ENCODE data around the gene SBF1.
"Not testable (repeated sequence)": the region's sequence is repeated elsewhere in the genome, so short reads cannot be mapped to it uniquely, and the experiment has no call there.

Gene SBF1

GRCh38 chr22:50422046-50422445 lies 52.8 kb downstream of the SBF1 start:
- no peak for DNase-seq

DNA sequence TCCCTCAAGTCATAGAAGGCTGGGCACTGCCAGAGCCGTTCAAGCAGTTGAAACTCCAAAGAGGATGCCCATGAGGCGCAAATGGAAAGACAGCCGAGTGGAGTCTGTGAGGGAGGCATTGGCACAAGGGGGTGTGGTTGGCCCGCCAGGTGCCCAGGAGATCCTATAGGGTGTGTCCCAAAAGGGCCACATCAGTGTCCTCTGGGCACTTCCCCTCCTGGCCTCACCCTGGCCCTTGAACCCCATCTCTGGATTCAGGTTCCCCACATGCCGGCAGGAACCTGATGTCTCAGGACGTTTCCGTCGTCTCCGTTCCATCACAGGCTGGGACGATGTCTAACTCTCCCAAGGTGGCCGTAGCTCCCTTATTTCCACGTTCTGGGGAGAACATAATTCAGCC lies 54.3 kb downstream of the SBF1 start:
- DNase-seq: no peak

- no peak for DNase-seq
Observed at GRCh38 chr22:50420015-50420414, 54.8 kb downstream of the SBF1 start.

DNA sequence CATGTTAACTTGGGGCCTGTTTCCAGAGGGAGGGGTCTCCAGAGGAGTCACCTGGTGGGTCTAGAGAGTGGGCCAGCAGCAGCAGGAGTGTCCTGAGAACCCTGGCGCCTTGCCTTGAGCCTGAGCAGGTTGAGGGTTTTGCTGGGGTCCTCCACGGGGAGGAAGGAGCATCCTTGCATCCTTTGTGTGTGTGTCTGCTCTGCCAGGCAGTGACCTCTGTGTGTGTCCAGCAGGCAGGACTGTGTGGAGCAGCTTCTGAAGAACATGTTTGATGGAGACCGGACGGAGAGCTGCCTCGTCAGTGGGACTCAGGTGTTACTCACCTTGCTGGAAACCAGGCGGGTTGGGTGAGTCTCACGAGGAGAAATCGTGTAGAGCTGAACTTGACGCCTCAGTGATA lies 55.7 kb downstream of the SBF1 start:
- DNase-seq: no peak

- no peak for DNase-seq
Observed at GRCh38 chr22:50418624-50419023, 56.2 kb downstream of the SBF1 start.

- DNase-seq: no peak
Observed at GRCh38 chr22:50417411-50418210, 57.2 kb downstream of the SBF1 start.

GRCh38 chr22:50416996-50417395 lies 57.8 kb downstream of the SBF1 start:
- DNase-seq: no peak

GRCh38 chr22:50415426-50415825 lies 59.4 kb downstream of the SBF1 start:
- no peak for DNase-seq

- DNase-seq: no peak
Observed at GRCh38 chr22:50414476-50415248, 60.2 kb downstream of the SBF1 start.

GRCh38 chr22:50408954-50409353 lies 65.9 kb downstream of the SBF1 start:
- DNase-seq: not testable (repeated sequence)

DNA sequence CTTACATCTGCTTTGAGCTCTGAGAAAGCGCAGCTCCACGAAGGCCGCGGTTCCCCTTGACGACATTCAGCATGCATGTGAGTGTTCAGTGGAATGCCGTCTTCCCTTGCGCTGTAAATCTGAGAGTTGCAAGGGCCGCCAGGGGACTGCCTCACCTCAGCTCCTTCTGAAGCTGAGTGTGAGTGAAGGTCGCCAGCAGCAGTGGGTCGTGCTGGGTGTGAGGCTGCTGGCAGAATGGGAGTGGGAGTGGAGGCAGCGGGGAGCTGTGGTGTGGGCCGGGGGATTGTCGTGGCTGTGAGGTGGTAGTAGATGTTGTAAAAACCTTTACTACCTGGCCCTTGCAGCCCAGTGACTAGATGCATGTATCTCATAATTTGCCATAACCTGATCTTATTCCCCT lies 66.5 kb downstream of the SBF1 start:
- DNase-seq: no peak

GRCh38 chr22:50406416-50407170 lies 68.2 kb downstream of the SBF1 start:
- DNase-seq: no peak

DNA sequence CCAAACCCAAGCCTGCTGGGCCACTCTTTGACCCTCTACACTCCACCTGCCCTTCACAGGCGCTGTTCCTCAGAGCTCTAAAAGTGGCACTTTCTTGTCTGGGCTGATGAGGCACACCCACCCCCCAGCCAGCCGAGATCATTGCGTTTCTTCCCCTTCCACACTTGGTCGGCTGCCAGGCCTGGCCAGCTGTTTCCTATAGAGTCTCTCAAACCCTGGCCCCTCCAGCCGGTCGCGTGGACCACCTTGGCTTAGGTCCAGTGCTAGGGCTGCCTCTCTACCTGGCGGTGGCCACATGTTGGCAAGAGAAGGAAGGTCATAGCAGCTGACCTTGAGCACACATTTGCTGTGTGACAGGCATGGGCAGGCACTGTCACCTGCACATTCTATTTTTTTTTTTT lies 71.1 kb downstream of the SBF1 start:
- no peak for DNase-seq

- DNase-seq: no peak
Observed at GRCh38 chr22:50401907-50402306, 72.9 kb downstream of the SBF1 start.

DNA sequence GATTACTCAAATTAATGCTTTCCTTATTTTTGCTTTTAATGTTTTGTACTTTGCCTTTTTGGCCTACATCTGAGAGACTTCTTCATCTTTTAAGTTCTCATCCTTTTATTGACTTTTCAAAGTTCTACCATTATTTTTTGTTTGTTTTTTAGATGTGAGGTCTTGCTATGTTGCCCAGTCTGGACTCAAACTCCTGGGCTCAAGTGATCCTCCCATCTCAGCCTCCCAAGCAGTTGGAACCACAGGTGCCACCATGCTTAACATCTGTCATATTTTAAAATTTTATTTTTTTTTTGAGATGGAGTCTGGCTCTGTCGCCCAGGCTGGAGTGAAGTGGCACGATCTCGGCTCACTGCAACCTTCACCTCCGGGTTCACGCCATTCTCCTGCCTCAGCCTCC lies 73.9 kb downstream of the SBF1 start:
- DNase-seq: no peak

- no peak for DNase-seq
Observed at GRCh38 chr22:50400406-50400805, 74.4 kb downstream of the SBF1 start.

- DNase-seq: peak; percentile 33
Observed at GRCh38 chr22:50399751-50400331, 75.0 kb downstream of the SBF1 start.

GRCh38 chr22:50398831-50399648 lies 75.8 kb downstream of the SBF1 start:
- DNase-seq: no peak

- not testable (repeated sequence) for DNase-seq
Observed at GRCh38 chr22:50397371-50398060, 77.3 kb downstream of the SBF1 start.

DNA sequence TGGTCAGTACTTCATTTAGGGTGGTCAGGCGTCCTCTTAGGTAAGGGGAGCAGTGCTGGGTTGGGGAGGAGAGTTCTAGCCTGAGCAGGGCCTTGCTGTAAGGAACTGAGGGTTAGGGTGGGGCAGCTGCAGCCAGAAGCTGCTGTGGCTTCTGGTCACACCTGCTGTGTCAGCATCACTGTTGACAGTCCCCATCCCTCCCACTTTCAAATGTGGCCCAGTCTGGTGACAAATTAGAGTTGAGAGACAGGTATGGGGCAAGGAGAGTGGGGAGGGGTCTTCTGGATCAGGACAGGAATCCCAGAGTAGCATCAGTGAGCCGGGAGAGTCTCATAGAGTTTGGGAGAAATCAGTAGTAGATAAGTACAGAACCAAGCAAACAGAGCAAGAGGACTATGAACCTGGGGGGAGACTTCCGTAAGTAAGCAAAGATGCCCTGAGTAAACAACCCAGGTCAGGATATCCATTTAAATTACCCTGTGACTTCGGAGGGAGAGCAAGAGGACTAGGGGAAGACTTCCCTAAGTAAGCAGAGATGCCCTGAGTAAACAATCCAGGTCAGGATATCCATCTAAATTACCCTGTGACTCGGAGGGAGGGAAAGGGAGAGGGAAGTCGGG lies 78.0 kb downstream of the SBF1 start:
- no peak for DNase-seq
